ENCODE data around the gene NAV1.
"Not testable (repeated sequence)": the region's sequence is repeated elsewhere in the genome, so short reads cannot be mapped to it uniquely, and the experiment has no call there.

Gene NAV1

GRCh38 chr1:201538612-201539551 lies at the start of gene NAV1:
Gene NAV1 (plus strand): TSS chr1:201539127. CDS start chr1:201622885, 83,758 bp downstream.
- peak; percentile 88 for DNase-seq

DNA sequence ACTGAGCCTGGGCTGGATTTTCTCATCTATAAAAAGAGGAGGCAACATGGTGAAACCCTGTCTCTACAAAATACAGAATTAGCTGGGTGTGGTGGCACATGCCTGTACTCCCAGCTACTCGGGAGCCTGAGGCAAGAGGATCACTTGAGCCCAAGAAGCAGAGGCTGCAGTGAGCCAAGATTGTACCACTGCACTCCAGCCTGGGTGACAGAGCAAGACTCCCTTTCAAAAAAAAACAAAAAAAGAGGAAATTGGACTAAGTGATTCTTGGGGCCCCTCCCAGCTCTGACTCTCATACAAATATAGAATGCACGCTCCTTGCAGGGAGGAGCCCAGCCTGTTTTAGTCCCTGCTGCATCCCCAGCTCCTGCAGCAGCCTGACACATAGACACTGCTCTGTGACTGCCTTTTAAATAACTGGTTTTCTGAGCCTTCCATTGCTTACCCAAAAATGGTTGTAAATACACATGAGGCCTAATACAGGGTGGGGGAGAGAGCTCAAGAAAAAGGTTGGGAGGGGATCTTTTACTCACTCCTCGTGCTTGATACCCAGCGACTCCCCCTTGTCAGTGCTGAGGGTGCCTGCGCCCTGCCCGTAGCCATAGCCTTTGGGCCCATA lies 49.2 kb upstream of the NAV1 start:
- DNase-seq, result no peak

DNA sequence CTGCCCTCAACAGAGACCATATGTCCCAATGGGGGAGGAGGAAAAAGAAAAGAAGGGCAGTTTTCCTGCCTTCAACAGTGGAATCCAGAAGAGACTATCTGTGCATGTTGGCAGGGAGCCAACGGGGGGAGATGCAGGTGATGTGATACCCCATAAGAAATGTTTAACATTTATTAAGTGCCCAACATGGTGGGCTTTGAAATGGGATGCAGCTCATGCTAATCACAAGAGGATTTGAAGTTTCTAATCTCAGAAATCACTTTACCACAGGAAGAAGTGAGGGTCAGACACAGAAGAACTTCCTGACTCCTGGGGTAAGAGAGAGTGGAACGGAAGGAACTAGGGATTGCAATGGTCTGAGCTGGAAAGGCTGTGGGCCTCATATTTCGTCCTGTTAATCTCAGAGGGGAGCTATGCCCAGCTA lies 48.2 kb upstream of the NAV1 start:
- no peak for DNase-seq

- no peak for DNase-seq
These were observed 46.9 kb upstream of the NAV1 start for GRCh38 chr1:201491896-201492511.

- not testable (repeated sequence) for DNase-seq
These were observed 45.8 kb upstream of the NAV1 start for GRCh38 chr1:201493026-201493656.

DNA sequence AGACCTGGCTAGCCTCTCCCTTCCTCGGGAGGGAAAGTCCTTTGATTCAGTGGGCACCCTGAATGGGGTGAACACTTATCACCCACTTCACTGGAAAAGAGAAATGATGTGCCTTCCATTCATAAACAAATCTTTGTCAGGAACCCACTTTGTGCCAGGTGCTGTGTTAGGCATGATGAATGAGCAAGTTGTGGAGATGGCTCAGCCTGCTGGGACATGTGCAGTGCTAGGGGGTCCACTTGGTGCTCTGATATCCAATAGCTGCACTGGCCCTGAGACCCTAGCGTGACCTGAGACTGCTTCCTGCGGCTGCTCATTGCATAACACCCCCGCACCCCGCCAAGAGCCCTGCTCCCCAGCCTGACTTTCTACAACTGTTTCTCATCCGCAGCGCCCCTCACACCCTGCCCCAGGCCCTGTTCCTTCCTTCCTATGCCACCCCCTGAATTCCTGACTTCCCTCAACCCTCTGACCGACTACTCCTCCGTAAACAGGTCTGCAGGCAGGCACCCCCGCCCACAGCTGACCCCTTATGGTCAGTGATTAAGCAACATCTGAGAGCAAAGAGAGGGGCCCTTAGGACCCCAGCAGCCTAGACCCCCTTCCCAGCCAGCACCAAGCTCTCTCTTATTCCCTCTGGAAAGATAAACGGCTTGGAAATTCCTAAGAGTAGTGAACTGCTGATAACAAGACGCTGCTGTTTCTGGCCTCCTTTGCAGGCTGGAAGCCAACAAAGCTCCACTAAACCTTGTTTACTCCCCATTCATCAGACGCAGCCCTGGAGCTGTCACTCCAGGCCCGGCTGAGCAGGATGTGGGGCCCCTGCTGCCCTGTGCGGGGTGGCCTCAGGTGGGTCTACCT lies 44.9 kb upstream of the NAV1 start:
- no peak for DNase-seq

- no peak for DNase-seq
These were observed 43.2 kb upstream of the NAV1 start for GRCh38 chr1:201495551-201496295.

- DNase-seq, result no peak
These were observed 42.6 kb upstream of the NAV1 start for GRCh38 chr1:201496296-201496690.

GRCh38 chr1:201497935-201498509 lies 40.9 kb upstream of the NAV1 start:
- DNase-seq, result no peak

DNA sequence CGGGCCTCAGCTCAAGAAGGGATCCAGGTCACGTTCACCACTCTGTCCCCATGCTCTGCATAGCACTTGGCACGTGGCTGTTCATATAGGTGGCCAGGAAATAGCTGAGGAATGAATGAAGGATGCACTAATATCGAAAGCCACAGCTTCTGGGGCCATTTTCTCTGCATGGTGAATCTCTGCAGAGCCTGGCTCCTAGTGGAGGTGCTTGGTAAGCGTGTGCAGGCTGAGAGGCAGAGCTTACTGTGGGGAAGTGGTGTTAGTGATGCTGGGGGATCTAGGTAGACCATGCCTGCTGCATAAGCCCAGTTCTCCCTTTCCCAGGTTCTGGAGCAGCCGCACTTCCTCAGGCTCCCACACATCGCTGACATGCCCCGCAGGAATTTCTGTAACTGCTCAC lies 40.3 kb upstream of the NAV1 start:
- no peak for DNase-seq

GRCh38 chr1:201499191-201499590 lies 39.7 kb upstream of the NAV1 start:
- no peak for DNase-seq

DNA sequence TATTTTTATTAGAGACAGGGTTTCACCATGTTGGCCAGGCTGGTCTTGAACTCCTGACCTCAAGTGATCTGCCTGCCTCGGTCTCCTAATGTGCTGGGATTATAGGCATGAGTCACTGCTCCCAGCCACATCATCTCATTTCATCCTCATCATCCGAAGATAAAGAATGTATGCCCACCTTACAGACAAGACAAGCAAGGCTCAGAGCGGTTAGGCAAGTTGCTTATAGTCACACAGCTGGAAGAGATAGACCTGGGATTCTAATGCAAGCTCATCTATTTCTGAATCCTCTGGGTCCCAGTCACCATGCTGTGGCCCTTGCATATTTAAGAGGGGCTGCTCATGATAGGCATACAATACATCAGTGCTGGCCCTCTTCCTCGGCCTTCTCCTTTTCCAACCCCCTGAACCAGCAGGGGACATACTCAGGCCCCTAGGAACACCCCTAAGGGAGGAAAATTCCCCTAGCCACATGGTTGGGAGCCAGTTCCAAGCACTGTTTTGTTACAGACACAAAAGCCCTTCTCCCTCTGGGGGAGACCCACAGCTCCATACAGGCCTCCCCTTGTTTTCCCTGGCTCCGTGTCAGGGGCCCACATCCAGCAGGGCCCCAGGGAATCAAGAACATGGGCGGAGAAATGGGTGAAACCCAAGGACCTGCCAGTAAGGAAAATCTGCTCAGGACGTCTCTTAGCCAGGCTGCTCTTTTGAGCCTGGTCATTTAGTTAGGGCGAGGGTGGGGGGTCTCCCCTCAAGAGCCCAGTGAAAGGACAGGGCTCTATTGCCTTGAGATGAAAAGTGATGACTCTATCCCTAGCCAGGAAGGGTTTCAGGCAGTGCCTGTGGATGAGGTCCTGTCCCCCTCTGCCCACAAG lies 38.9 kb upstream of the NAV1 start:
- no peak for DNase-seq

GRCh38 chr1:201500670-201501120 lies 38.2 kb upstream of the NAV1 start:
- DNase-seq, result no peak

- DNase-seq, result no peak
These were observed 37.8 kb upstream of the NAV1 start for GRCh38 chr1:201501144-201501543.

- peak; percentile 94 for DNase-seq
These were observed 37.0 kb upstream of the NAV1 start for GRCh38 chr1:201501812-201502510.

GRCh38 chr1:201502511-201502857 lies 36.4 kb upstream of the NAV1 start:
- DNase-seq, result no peak

DNA sequence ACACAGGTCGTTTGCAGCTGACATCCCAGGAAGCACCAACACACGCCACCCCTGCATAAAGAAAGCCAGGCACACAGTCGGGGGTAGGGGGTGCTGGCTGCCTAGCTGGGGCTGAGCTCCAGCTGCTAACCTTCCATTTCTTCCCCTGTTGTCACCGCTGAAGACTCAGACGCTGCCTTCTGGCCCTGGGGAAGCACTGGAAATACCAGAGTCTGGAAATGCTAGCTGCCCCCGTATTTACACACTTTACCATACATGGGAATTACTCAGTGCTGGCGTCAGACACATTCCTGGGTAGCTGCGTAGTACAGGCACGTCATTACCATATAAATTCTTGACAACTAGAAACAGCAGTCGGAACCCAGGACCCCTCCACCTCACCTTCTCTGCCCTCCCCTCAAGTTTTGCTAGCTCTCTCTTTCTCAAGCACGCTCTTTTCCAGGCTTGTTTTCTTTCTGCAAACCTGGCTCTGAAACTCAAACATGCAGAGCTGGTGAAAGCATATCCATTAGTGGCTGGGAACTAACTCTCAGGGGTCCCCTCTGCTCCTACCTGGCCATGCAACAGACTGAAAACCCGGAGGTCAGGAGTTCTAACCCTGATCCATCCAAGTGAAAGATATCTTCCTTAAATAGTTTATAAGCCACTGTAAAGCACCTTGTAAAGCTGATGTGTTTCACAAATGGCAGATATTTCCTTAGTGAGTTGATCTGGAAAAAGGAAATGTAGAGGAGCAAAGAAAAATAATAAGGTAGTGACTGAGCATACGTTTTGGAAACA lies 35.3 kb upstream of the NAV1 start:
- DNase-seq, result peak; percentile 85

DNA sequence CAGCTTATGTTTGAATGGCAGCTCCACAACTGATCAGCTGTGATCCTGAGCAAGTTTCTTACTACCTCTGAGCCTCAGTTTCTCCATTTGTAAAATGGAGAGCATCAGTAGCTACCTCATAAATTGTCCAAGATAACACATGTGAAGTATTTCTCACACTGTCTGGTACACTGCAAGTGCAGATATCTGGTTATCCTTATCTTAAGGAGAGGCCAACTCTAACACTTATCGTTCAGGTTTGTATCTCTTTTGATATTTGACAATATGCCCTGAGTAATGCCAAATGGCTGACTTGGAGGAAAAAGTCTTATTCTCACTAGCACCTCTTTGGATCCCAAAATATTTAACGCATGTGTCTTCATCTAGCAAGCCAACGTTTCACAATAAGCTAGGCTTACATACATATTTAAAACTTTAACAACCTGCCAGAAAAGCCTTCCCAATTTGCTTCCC lies 34.7 kb upstream of the NAV1 start:
- DNase-seq, result no peak

Measured in DMS53 (cell line).